HCT116 (cell line): Measurements from ENCODE around the gene KRT1. TPM values are rescaled to one million over a fixed set of nuclear protein-coding genes. Genes with fewer than 3 reads are reported as not detected.

ENCODE experiments used
- ATAC-seq: fragments of 200-7000 bp; cut with Tn5 transposase; 2 replicates; pipeline ENCODE4 v1.9.1; 2020; ENCODE audit warnings: mild to moderate bottlenecking, moderate library complexity
- BruUV-seq: library from RNA; stranded (reverse); fragments of 400-500 nt; replicated peaks from 2 replicates; lab custom pipeline; 2021; lab: Mats Ljungman, UMichigan
- CTCF ChIA-PET: fragments of 300-600 bp; sonication (Branson Sonifier 250); formaldehyde crosslinking; loops from one replicate; lab custom pipeline; 2021; ENCODE audit warnings: antibody characterized with exemption; lab: Charles Lee
- POLR2A ChIA-PET: fragments of 300-600, 350-600 bp; sonication (Branson Sonifier 250); formaldehyde crosslinking; loops from one replicate; lab custom pipeline; 2021; ENCODE audit warnings: antibody characterized with exemption; lab: Charles Lee
- RAD21 ChIA-PET, 2 experiments: fragments of 300-600 bp; sonication (Branson Sonifier 250); formaldehyde crosslinking; loops; one replicate each; lab custom pipeline; 2023; ENCODE audit warnings: low total read pairs in 2 of 2; ENCODE audit not compliant: uncharacterized antibody in 2 of 2, unreplicated experiment in 2 of 2, low non-redundant PET in 1 of 2; lab: Charles Lee
- DNase-seq: peaks from one replicate; pipeline ENCODE4 v3.0.0-alpha.2; 2010; ENCODE audit warnings: low read depth, low spot score
- H2AFZ ChIP-seq: fragments of 200-600 bp; shearing (Covaris generic), sonication (generic); 2 replicates; pipeline ENCODE4 v1.6.1; 2017; ENCODE audit warnings: low read depth, mixed run types, mixed read lengths, antibody characterized with exemption, low read length; ENCODE audit not compliant: poor library complexity, severe bottlenecking
- H3K27ac ChIP-seq: 2 replicates; pipeline ENCODE4 v1.5.1; 2012; ENCODE audit warnings: low read depth, low read length
- H3K27me3 ChIP-seq: fragments of 200-600 bp; sonication (generic); 2 replicates; pipeline ENCODE4 v1.6.1; 2016; ENCODE audit warnings: mixed run types, low read length, mixed read lengths; ENCODE audit not compliant: insufficient read depth
- H3K36me3 ChIP-seq, 2 experiments: fragments of 200-500 bp in 1 of 2; fragments of 200-600 bp in 1 of 2; sonication (Bioruptor generic) in 1 of 2; sonication (generic) in 1 of 2; 2 replicates each; pipeline versions ENCODE4 v1.5.1 to v1.6.1; 2014 to 2016; ENCODE audit warnings: low read length in 2 of 2, inconsistent platforms in 1 of 2, mixed read lengths in 1 of 2, mixed run types in 1 of 2; ENCODE audit not compliant: insufficient read depth in 2 of 2, control insufficient read depth in 1 of 2
- H3K4me1 ChIP-seq, 2 experiments: fragments of 200-600 bp in 1 of 2; sonication (generic) in 1 of 2; 2 replicates each; pipeline versions ENCODE4 v1.5.1 to v1.6.1; 2012 to 2017; ENCODE audit warnings: low read length in 2 of 2, inconsistent platforms in 1 of 2, mild to moderate bottlenecking in 1 of 2, mixed read lengths in 1 of 2, mixed run types in 1 of 2, moderate library complexity in 1 of 2; ENCODE audit not compliant: insufficient read depth in 2 of 2, control insufficient read depth in 1 of 2
- H3K4me2 ChIP-seq: fragments of 200-600 bp; sonication (generic); 2 replicates; pipeline ENCODE4 v1.6.1; 2017; ENCODE audit warnings: mixed run types, low read length, mixed read lengths
- H3K4me3 ChIP-seq, 2 experiments: fragments of 200-600 bp in 1 of 2; sonication (generic) in 1 of 2; replicated peaks in 1 of 2; 2 replicates each; pipeline ENCODE4 v1.5.1; 2011 to 2016; ENCODE audit warnings: low read length in 2 of 2, control low read depth in 1 of 2, low read depth in 1 of 2, mild to moderate bottlenecking in 1 of 2, mixed read lengths in 1 of 2, mixed run types in 1 of 2
- H3K79me2 ChIP-seq: fragments of 200-600 bp; sonication (generic); 2 replicates; pipeline ENCODE4 v1.6.1; 2017; ENCODE audit warnings: mild to moderate bottlenecking, mixed run types, low read length, moderate library complexity, mixed read lengths; ENCODE audit not compliant: insufficient read depth
- H3K9ac ChIP-seq: fragments of 200-600 bp; sonication (generic); 2 replicates; pipeline ENCODE4 v1.6.1; 2016; ENCODE audit warnings: low read length, mixed read lengths
- H3K9me2 ChIP-seq: fragments of 200-600 bp; sonication (generic), shearing (Covaris generic); 2 replicates; pipeline ENCODE4 v1.6.1; 2017; ENCODE audit warnings: mixed run types, mild to moderate bottlenecking, moderate library complexity; ENCODE audit not compliant: insufficient read depth
- H3K9me3 ChIP-seq, 2 experiments: fragments of 200-500 bp in 1 of 2; fragments of 200-600 bp in 1 of 2; sonication (Bioruptor generic) in 1 of 2; sonication (generic) in 1 of 2; 2 replicates each; pipeline ENCODE4 v1.6.1; 2014 to 2017; ENCODE audit warnings: low read length in 2 of 2, mixed read lengths in 2 of 2, inconsistent platforms in 1 of 2, low read depth in 1 of 2, mild to moderate bottlenecking in 1 of 2, mixed run types in 1 of 2, moderate library complexity in 1 of 2; ENCODE audit not compliant: control insufficient read depth in 1 of 2, insufficient read depth in 1 of 2
- H4K20me1 ChIP-seq: fragments of 200-600 bp; sonication (generic), shearing (Covaris generic); 2 replicates; pipeline ENCODE4 v1.6.1; 2017; ENCODE audit warnings: mixed run types, mild to moderate bottlenecking, moderate library complexity; ENCODE audit not compliant: insufficient read depth
- CBX3 ChIP-seq: IDR thresholded peaks from 2 replicates; pipeline ENCODE4 v1.6.1; 2012; ENCODE audit warnings: low read depth
- CEBPB ChIP-seq: IDR thresholded peaks from 2 replicates; pipeline ENCODE4 v1.6.1; 2012; ENCODE audit warnings: low read depth
- CTCF ChIP-seq, 3 experiments: fragments of 200-600 bp in 1 of 3; sonication (generic) in 1 of 3; IDR thresholded peaks in 2 of 3; conservative IDR thresholded peaks in 1 of 3; 2 replicates each; pipeline ENCODE4 v1.5.1; 2012 to 2017; ENCODE audit warnings: low read depth in 2 of 3, low read length in 2 of 3, antibody characterized with exemption in 1 of 3, borderline replicate concordance in 1 of 3, control low read depth in 1 of 3, mild to moderate bottlenecking in 1 of 3, mixed read lengths in 1 of 3, mixed run types in 1 of 3, moderate library complexity in 1 of 3; ENCODE audit not compliant: insufficient read depth in 1 of 3
- ELF1 ChIP-seq: IDR thresholded peaks from 2 replicates; pipeline ENCODE4 v1.6.1; 2012; ENCODE audit warnings: low read depth, borderline replicate concordance
- EZH2 ChIP-seq: fragments of 200-600 bp; sonication (generic); IDR thresholded peaks from 2 replicates; pipeline ENCODE4 v1.6.1; 2017; ENCODE audit warnings: antibody characterized with exemption, mixed run types
- EZH2phosphoT487 ChIP-seq: fragments of 200-600 bp; IDR thresholded peaks from 2 replicates; pipeline ENCODE4 v1.6.1; 2018; ENCODE audit warnings: antibody characterized with exemption, borderline replicate concordance
- FOSL1 ChIP-seq: IDR thresholded peaks from 2 replicates; pipeline ENCODE4 v1.6.1; 2012; ENCODE audit warnings: low read depth
- JUND ChIP-seq: IDR thresholded peaks from 2 replicates; pipeline ENCODE4 v1.6.1; 2012
- MAX ChIP-seq: IDR thresholded peaks from 2 replicates; pipeline ENCODE4 v1.6.1; 2012
- POLR2A ChIP-seq: IDR thresholded peaks from 2 replicates; pipeline ENCODE4 v1.7.0; 2011; ENCODE audit warnings: borderline replicate concordance; ENCODE audit not compliant: insufficient read depth, insufficient read length; ENCODE audit errors: extremely low read depth
- POLR2AphosphoS5 ChIP-seq: IDR thresholded peaks from 2 replicates; pipeline ENCODE4 v1.6.1; 2011; ENCODE audit warnings: mild to moderate bottlenecking, low read depth, low read length, moderate library complexity
- SIN3A ChIP-seq: IDR thresholded peaks from 2 replicates; pipeline ENCODE4 v1.6.1; 2012; ENCODE audit warnings: low read depth
- YY1 ChIP-seq: IDR thresholded peaks from 2 replicates; pipeline ENCODE4 v1.6.1; 2011; ENCODE audit warnings: low read length, low read depth, moderate library complexity, mild to moderate bottlenecking; ENCODE audit not compliant: insufficient replicate concordance; ENCODE audit errors: extremely low read depth
- ZBTB33 ChIP-seq: IDR thresholded peaks from 2 replicates; pipeline ENCODE4 v1.6.1; 2011; ENCODE audit warnings: mild to moderate bottlenecking, low read length, moderate library complexity; ENCODE audit not compliant: insufficient replicate concordance; ENCODE audit errors: extremely low read depth
- intact Hi-C: fragments of 100-400 bp; cut with micrococcal nuclease; formaldehyde crosslinking; loops from 2 replicates; pipeline ENCODE4 v1.10.0; 2022
- total RNA-seq: library from RNA; stranded (reverse); gene quantifications from one replicate; pipeline ENCODE4 v1.2.1, GENCODE V29; 2021; ENCODE audit not compliant: unreplicated experiment

KRT1 gene
- total RNA-seq, 1 experiment from 2014 or later: 0.20 TPM

- no peak for TF ChIP-seq EZH2phosphoT487
- no peak for TF ChIP-seq CEBPB
- no peak for TF ChIP-seq FOSL1
- TF ChIP-seq, all 23 proteins: peak for 0
Measured at GRCh38 chr12:52676163-52676562, 4.0 kb downstream of the KRT1 start (continued).

GRCh38 chr12:52675301-52675701 lies 4.9 kb downstream of the KRT1 start:
- peaks cover 0 to 23% of the 10 kb centered on the region in 2 experiments; a peak in 2 of 4 replicates for H3K4me1 ChIP-seq
- ATAC-seq (no peak), DNase-seq (no peak)
- no peak overlapping the region for H3K27ac ChIP-seq
- POLR2A ChIA-PET: no interaction called here
- CTCF ChIA-PET: interaction anchor here (1.5 kb wide), 1 partner anchor 195 kb away, joined by 4 read pairs; no protein-coding TSS in a partner anchor
- no peaks in the 10 kb centered on the region for H3K79me2 ChIP-seq
- no peaks in the 10 kb centered on the region for H3K9me3 ChIP-seq
- no peak for TF ChIP-seq MAX
- no peak for TF ChIP-seq JUND
- TF ChIP-seq CBX3: no peak
- no peak for TF ChIP-seq EZH2
- no peak for TF ChIP-seq CTCF (IDR thresholded peaks at IDR 0.05 in 2 of 3, conservative IDR thresholded peaks at IDR 0.05 in 1 of 3; ENCODE audit: borderline replicate concordance in 1 of 3, insufficient read depth in 1 of 3, low read depth in 2 of 3, low read length in 2 of 3)
- TF ChIP-seq ELF1: no peak
- TF ChIP-seq POLR2A: no peak
- no peak for TF ChIP-seq POLR2AphosphoS5
- no peak for TF ChIP-seq CEBPB
- TF ChIP-seq YY1: no peak
- TF ChIP-seq ZBTB33: no peak
- TF ChIP-seq SIN3A: no peak
- RAD21 ChIA-PET: no interaction called here
- H3K9me2 ChIP-seq: no peaks in the 10 kb centered on the region
- H3K36me3 ChIP-seq: no peaks in the 10 kb centered on the region
- H3K4me3 ChIP-seq: no peak overlapping the region
- H4K20me1 ChIP-seq: no peaks in the 10 kb centered on the region
- intact Hi-C loops: no loop called here
- no peak overlapping the region for H2AFZ ChIP-seq
- no peak overlapping the region for H3K4me2 ChIP-seq
- no TSS peak for BruUV-seq
- no peak overlapping the region for H3K9ac ChIP-seq
- H3K27me3 ChIP-seq: peaks cover 32% of the 10 kb centered on the region
